ENCODE results near the gene NOS1AP. TPM values are rescaled to one million over a fixed set of nuclear protein-coding genes. Genes with fewer than 3 reads are reported as not detected.

The NOS1AP gene
- total RNA-seq, 4 donors from 2014 or later, result 0.31 to 12.7 (median 1.7) TPM

DNA sequence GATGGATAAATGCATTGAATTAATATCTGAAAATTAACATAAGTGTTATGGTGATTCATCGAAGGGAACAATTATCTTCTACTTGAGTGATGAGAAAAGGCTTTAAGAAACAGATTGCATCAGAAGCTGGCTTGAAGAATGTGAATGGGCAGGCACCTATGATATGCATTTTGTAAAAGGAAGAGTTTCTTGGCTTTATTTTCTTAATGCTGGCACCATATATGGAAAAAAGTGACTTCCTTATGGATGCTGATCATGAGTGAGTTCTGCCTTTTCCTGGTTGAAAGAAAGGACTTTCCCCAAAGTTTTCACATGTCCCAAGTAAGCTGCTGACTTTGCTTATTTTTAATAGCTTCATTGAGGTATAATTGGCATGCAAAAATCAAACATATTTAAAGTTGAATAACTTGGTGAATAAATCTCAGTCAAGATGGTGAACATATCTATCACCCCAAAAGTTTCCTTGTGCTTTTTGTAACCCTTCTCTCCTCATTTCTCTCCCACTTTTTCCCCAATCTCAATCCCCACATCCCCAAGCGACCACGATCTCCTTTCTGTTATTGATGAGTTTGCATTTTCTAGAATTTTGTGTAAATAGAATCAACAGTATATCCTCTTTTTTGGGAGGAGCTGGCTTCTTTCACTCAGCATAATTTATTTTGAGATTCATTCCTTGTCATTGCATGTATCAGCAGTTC is 233.0 kb downstream of the NOS1AP start:
- Histone ChIP-seq H3K27me3 (peaks cover 0 to 3% (median 0%) of the 10 kb centered on the region in 4 donors), H3K9me3 (no peaks in the 10 kb centered on the region), H3K36me3 (no peaks in the 10 kb centered on the region), H3K4me1 (no peaks in the 10 kb centered on the region), H3K27ac (no peak overlapping the region), H3K4me3 (no peak overlapping the region)
- intact Hi-C loops (cut with DNase I), result no loop called here
- TF ChIP-seq, protein P1, sequence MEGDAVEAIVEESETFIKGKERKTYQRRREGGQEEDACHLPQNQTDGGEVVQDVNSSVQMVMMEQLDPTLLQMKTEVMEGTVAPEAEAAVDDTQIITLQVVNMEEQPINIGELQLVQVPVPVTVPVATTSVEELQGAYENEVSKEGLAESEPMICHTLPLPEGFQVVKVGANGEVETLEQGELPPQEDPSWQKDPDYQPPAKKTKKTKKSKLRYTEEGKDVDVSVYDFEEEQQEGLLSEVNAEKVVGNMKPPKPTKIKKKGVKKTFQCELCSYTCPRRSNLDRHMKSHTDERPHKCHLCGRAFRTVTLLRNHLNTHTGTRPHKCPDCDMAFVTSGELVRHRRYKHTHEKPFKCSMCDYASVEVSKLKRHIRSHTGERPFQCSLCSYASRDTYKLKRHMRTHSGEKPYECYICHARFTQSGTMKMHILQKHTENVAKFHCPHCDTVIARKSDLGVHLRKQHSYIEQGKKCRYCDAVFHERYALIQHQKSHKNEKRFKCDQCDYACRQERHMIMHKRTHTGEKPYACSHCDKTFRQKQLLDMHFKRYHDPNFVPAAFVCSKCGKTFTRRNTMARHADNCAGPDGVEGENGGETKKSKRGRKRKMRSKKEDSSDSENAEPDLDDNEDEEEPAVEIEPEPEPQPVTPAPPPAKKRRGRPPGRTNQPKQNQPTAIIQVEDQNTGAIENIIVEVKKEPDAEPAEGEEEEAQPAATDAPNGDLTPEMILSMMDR (IDR thresholded peaks at IDR 0.05), result no peak
- no peak for TF ChIP-seq POLR2A (IDR thresholded peaks at IDR 0.05)
- no peak for DNase-seq
- WGBS, 2 donors, result 71 to 78% methylated on average over 3 of the region's 3 CpGs

DNA sequence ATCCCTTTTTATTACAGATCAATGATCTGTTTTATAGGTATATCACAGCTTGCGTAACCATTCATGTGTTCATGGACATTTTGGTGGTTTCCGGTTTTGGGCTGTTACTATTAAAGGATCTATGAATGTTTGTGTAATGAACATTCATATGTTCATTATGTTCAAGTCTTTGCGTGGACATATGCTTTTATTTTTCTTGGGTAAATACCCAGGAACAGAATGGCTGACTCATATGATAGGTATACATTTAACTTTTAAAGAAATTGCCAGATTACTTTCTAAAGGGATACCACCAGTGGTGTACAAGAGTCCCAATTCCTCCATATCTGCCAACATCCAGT is 233.5 kb downstream of the NOS1AP start:
- Histone ChIP-seq H3K27me3 (peaks cover 0 to 3% (median 0%) of the 10 kb centered on the region in 4 donors), H3K27ac (no peak overlapping the region), H3K4me3 (no peak overlapping the region), H3K9me3 (peaks cover 0 to 2% (median 0%) of the 10 kb centered on the region in 3 donors), H3K36me3 (no peaks in the 10 kb centered on the region), H3K4me1 (no peaks in the 10 kb centered on the region)
- 58 to 70% methylated on average over 3 of the region's 3 CpGs for WGBS, 2 donors
- TF ChIP-seq, protein P1 (IDR thresholded peaks at IDR 0.05), result no peak
- no peak for TF ChIP-seq POLR2A (IDR thresholded peaks at IDR 0.05)
- no peak for DNase-seq
- intact Hi-C loops (cut with DNase I), result no loop called here

DNA sequence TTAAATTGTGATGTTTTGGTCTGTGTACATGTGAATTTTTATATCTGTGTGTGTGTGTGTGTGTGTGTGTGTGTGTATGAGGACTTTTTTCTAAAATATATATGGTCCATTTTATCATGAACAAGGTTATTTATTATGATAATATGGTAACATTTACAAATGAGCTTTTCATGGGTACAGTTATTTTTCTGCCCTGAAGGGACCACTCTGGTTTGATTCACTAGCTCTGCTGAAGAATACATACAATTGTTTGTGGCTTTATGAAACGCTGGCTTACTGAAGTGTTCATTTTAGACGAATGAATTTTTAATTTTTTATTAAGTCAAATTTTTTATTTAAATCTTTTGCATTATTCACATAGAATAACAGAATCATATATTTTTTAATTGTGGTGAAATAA is 235.2 kb downstream of the NOS1AP start:
- peaks cover 0 to 10% (median 0%) of the 10 kb centered on the region in 3 donors for H3K9me3 ChIP-seq
- no peaks in the 10 kb centered on the region for H3K36me3 ChIP-seq
- no peak overlapping the region for H3K4me3 ChIP-seq
- 83 to 86% methylated on average over 2 of the region's 2 CpGs for WGBS, 2 donors
- no peak overlapping the region for H3K27ac ChIP-seq
- no peaks in the 10 kb centered on the region for H3K4me1 ChIP-seq
- intact Hi-C loops (cut with DNase I), result no loop called here
- DNase-seq, result no peak
- H3K27me3 ChIP-seq, result peaks cover 0 to 3% (median 0%) of the 10 kb centered on the region in 4 donors
- TF ChIP-seq, protein P1 (IDR thresholded peaks at IDR 0.05), result no peak
- no peak for TF ChIP-seq POLR2A (IDR thresholded peaks at IDR 0.05)

DNA sequence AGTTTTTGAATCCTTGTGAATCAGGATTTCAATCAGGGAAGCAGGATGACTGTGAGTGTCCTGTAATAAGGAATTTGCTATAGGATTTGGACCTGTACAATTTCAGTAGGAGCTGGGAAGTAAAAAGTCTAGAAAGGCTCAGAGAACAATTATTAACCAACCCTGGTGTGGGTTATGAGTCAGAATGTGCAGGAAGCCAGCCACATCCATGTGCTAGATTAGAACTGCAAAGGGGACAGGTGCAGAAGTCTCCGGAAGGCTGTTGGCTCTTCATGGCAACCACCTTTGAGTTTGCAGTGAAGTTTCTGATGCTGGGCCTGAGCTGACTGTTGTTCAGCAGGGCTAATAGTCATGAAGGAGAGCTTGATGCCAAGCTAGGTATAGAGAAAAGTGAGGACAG is 236.5 kb downstream of the NOS1AP start:
- Histone ChIP-seq H3K36me3 (no peaks in the 10 kb centered on the region), H3K27me3 (no peaks in the 10 kb centered on the region), H3K4me1 (no peaks in the 10 kb centered on the region), H3K27ac (no peak overlapping the region), H3K9me3 (peaks cover 0 to 10% (median 0%) of the 10 kb centered on the region in 3 donors), H3K4me3 (no peak overlapping the region)
- TF ChIP-seq, protein P1 (IDR thresholded peaks at IDR 0.05), result no peak
- TF ChIP-seq POLR2A (IDR thresholded peaks at IDR 0.05), result no peak
- intact Hi-C loops (cut with DNase I), result no loop called here
- DNase-seq, result no peak
- WGBS, 2 donors, result 92 to 100% methylated on average over 1 of the region's 1 CpG

GRCh38 chr1:162310337-162310736 is 240.8 kb downstream of the NOS1AP start:
- no peak overlapping the region for H3K27ac ChIP-seq
- 61 to 77% methylated on average over 4 of the region's 4 CpGs for WGBS, 2 donors
- peaks cover 0 to 10% (median 0%) of the 10 kb centered on the region in 3 donors for H3K9me3 ChIP-seq
- DNase-seq, result no peak
- no peaks in the 10 kb centered on the region for H3K27me3 ChIP-seq
- no peak overlapping the region for H3K4me3 ChIP-seq
- TF ChIP-seq, protein P1 (IDR thresholded peaks at IDR 0.05), result no peak
- no peak for TF ChIP-seq POLR2A (IDR thresholded peaks at IDR 0.05)
- intact Hi-C loops (cut with DNase I), result no loop called here
- no peaks in the 10 kb centered on the region for H3K4me1 ChIP-seq
- H3K36me3 ChIP-seq, result no peaks in the 10 kb centered on the region
